ENCODE results near the gene IQSEC1.

DNA sequence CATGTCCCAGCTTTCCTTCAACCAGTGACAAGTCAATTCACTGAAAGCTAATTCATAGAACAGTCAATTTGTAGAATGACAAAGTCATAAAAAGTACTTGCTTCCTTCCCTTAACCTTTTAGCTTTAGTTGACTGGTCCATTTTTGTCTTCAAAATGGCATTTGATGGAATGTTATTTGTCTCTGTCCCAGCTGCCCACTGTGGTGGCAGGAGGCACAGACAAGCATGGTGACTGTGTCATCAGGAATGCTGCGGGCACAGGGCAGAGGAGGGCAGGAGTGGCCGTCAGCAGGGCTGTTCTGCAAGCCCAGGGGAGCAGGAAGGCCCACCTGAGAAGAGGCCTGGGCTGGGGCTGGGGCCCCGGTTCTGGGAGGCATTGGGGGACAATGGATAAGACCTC, 10.0 kb downstream of the IQSEC1 start:
- TF ChIP-seq CTCF (IDR thresholded peaks at IDR 0.05) (no peak), EZH2 (IDR thresholded peaks at IDR 0.05; ENCODE audit: borderline replicate concordance, insufficient read depth, low read depth, low read length, poor library complexity, severe bottlenecking) (no peak)
